ENCODE results near the gene MT1HL1.
A peak's percentile ranks its signal among the peaks of the same experiment; 100 is the strongest.
"Not testable (repeated sequence)": the region's sequence is repeated elsewhere in the genome, so short reads cannot be mapped to it uniquely, and the experiment has no call there.

MT1HL1 gene

DNA sequence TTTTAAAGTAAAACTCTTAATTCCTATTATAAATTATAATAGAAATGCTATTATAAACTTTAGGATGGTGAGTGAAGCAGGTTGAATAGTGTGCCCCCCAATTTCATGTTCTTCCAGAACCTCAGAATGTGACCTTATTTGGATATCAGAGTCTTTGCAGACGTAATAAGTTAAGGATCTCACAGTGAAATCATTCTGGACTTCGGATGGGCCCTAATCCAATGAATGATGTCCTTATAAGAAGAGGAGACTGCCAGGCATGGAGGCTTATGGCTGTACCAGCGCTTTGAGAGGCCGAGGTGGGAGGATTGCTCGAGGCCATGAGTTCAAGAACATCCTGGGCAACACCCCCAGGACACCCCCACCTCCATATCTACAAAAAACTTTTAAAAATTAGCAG, 9.4 kb upstream of the MT1HL1 start:
- no peak for DNase-seq

DNA sequence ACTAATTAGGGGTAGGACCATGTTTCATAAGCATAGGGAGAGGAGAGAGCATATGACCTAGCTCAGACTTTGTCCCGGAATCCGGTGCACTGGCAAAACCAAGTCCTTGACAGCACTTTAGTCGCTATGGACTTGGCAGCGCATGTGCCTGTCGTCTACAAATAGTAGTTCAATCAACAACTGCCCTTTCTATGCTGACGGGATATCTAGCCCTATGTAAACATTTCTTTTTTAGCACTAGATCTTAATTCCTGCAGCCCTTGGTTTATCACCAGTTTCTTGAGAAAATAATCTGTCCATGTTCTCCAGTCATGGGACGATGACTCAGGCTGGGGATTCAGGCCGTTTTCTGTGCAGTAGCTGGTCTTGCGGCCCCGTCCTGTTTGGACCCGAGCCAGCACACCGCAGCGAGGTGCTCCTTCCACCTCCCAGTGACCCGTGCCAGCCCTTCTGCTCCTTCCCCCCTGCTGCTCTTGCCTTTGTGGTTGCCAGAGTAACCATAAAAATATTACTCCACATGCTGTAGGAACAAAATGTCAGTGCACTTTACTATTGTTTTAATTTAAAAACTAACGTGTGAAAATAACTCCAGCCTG, 8.6 kb upstream of the MT1HL1 start:
- peak; percentile 76 for DNase-seq

DNA sequence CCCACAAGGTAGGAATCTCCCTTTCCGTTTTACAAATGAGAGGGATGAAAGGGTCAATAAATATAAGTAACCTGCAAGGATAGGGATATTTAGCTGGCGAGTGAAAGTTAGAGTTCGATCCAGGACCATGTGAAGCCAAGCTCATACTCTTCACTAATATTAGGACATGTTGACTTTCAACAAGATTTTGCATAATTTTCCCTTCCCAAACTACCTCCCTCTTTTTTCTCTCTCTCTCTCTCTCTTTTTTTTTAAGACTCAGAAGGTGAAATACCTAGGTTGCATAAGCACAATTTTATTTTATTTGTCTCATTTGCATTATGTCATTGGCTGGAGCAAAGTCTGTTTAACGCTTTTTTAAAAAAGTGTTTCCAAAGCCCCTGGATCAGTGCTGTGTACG, 8.1 kb upstream of the MT1HL1 start:
- no peak for DNase-seq

- no peak for DNase-seq
These were observed 7.2 kb upstream of the MT1HL1 start for GRCh38 chr1:237011432-237011831.

- DNase-seq: no peak
These were observed 5.4 kb upstream of the MT1HL1 start for GRCh38 chr1:237009611-237010010.

DNA sequence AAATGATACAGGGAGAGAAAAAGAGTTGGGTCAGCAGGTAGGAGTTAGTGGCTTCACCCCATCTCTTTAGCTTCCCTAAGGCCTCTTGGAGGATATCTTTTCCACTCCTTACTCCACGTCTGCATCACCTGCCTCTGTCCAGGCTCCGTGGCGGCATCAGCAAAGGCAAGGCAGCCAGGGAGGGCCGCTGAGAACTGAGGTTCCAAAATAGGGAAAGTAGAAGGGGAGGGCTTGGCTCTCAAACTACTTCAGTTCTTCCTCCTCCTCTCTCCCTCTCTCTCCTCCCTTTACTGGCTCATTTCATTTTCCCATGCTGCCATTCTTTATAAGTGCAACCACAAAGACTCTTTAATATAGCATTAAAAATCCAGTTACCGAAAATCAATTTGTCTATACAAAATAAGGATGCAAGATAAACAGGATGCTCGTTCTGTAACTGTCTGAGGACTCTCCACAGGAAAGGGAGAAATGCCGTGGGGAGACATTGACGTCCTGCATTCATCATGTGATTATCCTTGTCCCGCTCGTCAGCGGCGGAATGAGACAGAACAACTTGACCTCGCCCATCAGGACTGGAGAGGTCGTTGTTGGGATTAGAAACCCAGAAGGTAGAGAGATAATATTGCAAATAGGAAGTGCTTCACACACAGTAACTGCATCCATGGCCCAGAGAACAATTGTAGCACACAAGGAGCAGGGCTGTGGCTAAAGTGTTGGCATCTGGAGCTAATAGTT, 3.1 kb upstream of the MT1HL1 start:
- DNase-seq: no peak

- no peak for DNase-seq
These were observed 1.4 kb upstream of the MT1HL1 start for GRCh38 chr1:237005674-237006073.

- DNase-seq: no peak
These were observed 725 bp downstream of the MT1HL1 start for GRCh38 chr1:237003516-237003915.

- DNase-seq: no peak
These were observed 4.0 kb downstream of the MT1HL1 start for GRCh38 chr1:237000191-237000590.

GRCh38 chr1:236998546-236998945, 5.7 kb downstream of the MT1HL1 start:
- no peak for DNase-seq

- peak; percentile 91 for DNase-seq
These were observed 6.4 kb downstream of the MT1HL1 start for GRCh38 chr1:236997882-236998281.

DNA sequence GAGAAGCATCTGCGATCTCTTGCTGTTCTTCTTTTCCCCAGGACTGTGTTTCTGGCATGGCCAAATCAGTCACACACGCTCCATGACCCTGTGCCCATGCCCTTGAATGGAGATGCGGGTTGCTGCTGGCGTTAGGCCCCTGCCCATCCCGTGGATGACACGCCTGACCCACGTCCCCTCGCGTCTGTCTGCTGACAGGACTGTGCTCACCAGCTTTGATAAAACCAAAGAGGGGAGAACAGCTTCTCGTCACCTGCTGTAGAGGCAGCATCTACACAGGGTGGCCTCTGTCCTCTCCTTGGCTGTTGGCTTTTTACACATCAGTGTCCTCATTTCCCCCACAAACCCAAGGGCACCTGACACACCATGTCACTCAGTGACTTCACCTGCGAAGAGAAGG, 6.9 kb downstream of the MT1HL1 start:
- DNase-seq: peak; percentile 44

GRCh38 chr1:236994450-236994849, 9.8 kb downstream of the MT1HL1 start:
- DNase-seq: no peak

- DNase-seq: no peak
These were observed 11.8 kb downstream of the MT1HL1 start for GRCh38 chr1:236992449-236992848.

DNA sequence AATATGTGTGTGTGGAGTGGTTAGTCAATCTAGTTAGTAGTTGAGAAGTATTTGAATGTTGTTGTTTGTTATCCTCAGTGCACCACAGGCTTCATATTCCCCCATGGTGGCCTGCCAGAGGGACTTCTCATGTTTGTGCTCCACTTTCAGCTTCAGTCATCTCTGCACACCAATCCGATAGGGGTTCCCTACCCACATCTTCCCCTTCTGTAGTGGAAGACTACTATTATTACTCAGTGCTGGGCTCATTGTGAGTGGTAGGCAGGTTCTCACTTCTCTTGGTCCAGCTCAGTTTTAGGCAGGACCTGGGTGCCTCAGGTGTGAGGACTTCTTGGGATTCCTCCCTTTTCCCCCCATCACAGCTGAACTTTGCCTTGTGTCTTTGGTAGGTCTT, 14.2 kb downstream of the MT1HL1 start:
- no peak for DNase-seq

DNA sequence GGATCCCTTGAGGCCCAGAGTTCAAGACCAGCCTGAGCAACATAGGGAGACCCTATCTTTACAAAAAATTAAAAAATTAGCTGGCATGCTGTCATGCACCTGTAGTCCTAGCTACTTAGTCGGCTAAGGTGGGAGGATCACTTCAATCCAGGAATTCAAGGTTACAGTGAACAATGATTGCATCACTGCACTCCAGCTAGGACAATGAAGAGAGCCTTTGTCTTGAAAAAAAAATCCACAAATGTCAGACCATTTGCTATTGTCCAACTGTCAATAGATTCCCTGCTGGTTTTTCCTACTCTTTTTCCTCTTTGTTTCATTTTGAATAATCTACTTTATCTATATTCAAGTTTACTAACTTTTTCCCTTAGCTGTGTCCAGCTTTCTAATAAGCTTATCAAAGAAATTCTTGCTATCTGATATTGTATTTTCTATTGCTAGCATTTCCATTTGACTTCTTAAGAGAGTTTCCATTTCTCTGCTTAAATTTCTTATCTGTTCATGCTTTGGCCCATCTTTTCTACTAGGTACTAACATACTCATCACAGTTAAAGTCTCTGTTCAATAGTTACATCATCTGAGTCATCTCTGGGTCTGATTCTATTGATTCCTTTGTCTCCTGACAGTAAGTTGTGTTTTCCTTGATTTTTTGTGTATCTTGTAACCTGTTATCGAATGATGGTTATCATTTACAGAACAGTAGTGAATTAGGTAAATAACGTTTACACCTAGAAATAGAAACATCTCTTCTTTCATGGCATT, 14.8 kb downstream of the MT1HL1 start:
- no peak for DNase-seq

DNA sequence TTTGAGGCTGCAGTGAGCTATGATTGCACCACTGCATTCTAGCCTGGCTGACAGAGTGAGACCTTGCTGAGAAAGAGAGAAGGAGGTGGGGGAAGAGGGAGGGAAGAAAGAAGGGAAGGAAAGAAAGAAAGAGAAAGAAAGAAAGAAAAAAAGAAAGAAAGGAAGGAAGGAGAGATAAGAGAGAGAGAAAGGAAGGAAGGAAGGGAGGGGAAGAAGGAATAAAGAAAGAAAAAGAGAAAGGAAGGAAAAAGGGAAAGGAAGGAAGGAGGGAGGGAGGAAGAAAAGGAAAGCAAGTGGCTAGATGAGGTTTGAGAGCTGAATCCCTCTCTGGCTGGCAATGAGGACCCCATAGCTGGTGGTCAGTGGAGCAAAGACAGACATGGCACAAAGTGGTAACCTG, 20.4 kb downstream of the MT1HL1 start:
- DNase-seq: no peak

DNA sequence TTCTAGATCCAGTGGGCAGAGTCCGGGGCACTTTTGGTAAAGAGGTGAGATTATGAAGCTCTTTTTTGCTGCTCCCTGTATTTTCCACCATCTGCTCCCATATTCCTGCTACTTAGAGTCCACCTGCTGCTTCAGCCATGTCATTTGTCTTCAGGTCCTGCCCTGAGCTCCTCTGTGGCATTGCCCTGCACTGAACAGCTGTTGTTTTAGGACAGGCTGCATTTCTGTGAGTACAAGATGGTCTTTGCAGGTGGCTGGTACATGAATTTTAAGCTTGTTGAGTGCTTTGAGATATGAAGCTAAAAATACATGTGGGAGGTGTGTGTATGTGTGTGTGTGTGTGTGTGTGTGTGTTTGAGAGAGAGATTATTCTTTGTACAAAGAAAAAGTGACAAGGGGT, 21.9 kb downstream of the MT1HL1 start:
- no peak for DNase-seq

DNA sequence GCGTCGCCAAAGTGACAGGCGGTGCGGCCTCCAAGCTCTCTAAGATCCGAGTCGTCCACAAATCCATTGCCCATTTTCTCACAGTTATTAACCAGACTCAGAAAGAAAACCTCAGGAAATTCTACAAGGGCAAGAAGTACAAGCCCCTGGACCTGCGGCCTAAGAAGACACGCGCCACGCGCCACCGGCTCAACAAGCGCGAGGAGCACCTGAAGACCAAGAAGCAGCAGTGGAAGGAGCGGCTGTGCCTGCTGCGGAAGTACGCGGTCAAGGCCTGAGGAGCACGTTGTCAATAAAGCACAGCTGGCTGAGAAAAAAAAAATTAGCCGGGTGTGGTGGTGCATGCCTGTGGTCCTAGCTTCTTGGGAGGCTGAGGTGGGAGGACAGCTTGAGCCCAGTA, 22.8 kb downstream of the MT1HL1 start:
- DNase-seq: not testable (repeated sequence)

GRCh38 chr1:236980673-236981072, 23.6 kb downstream of the MT1HL1 start:
- no peak for DNase-seq

GRCh38 chr1:236979149-236979900, 24.9 kb downstream of the MT1HL1 start:
- DNase-seq: no peak

GRCh38 chr1:236978740-236979139, 25.5 kb downstream of the MT1HL1 start:
- DNase-seq: no peak

- DNase-seq: no peak
These were observed 28.8 kb downstream of the MT1HL1 start for GRCh38 chr1:236975461-236975860.

Data from NCI-H774 (cell line).